HG02678 (cell line): Measurements from ENCODE around the gene ICAM2.

Experiments used
- ATAC-seq: cut with Tn5 transposase; IDR thresholded peaks from one replicate; pipeline ENCODE4 v1.9.1; 2021; ENCODE audit warnings: mild to moderate bottlenecking, moderate library complexity; ENCODE audit not compliant: unreplicated experiment

Gene ICAM2

GRCh38 chr17:63978272-63979200, 41.9 kb downstream of the ICAM2 start:
- ATAC-seq: no peak

GRCh38 chr17:63976702-63977101, 43.7 kb downstream of the ICAM2 start:
- ATAC-seq: no peak

GRCh38 chr17:63975541-63976092, 44.8 kb downstream of the ICAM2 start:
- ATAC-seq: no peak

GRCh38 chr17:63974594-63975192, 45.7 kb downstream of the ICAM2 start:
- no peak for ATAC-seq

GRCh38 chr17:63973930-63974593, 46.4 kb downstream of the ICAM2 start:
- no peak for ATAC-seq

GRCh38 chr17:63973247-63973646, 47.2 kb downstream of the ICAM2 start:
- ATAC-seq: no peak

- ATAC-seq: no peak
These were observed 47.6 kb downstream of the ICAM2 start, which contains the start of gene SCN4A for GRCh38 chr17:63972796-63973195. TSS of gene SCN4A (minus strand) at chr17:63972918. CDS start at chr17:63972841, 77 bp downstream.

GRCh38 chr17:63969278-63969677, 51.2 kb downstream of the ICAM2 start:
- ATAC-seq: no peak

GRCh38 chr17:63967953-63968352, 52.5 kb downstream of the ICAM2 start:
- ATAC-seq: no peak

GRCh38 chr17:63966646-63967264, 53.7 kb downstream of the ICAM2 start:
- ATAC-seq: peak; percentile 53

GRCh38 chr17:63963123-63963522, 57.3 kb downstream of the ICAM2 start:
- no peak for ATAC-seq

GRCh38 chr17:63962298-63962744, 58.1 kb downstream of the ICAM2 start:
- ATAC-seq: no peak

- ATAC-seq: no peak
These were observed 58.8 kb downstream of the ICAM2 start for GRCh38 chr17:63961355-63962212.

GRCh38 chr17:63960430-63960829, 60.0 kb downstream of the ICAM2 start:
- no peak for ATAC-seq

- no peak for ATAC-seq
These were observed 60.4 kb downstream of the ICAM2 start for GRCh38 chr17:63960006-63960405.

- no peak for ATAC-seq
These were observed 64.0 kb downstream of the ICAM2 start for GRCh38 chr17:63956296-63956920.

- no peak for ATAC-seq
These were observed 64.6 kb downstream of the ICAM2 start for GRCh38 chr17:63955791-63956190.

GRCh38 chr17:63955232-63955631, 65.2 kb downstream of the ICAM2 start:
- no peak for ATAC-seq

- ATAC-seq: no peak
These were observed 65.9 kb downstream of the ICAM2 start for GRCh38 chr17:63954402-63955063.
